GM19397 (cell line): ENCODE measurements around the gene ZBTB5.
"Not testable (repeated sequence)": the region's sequence is repeated elsewhere in the genome, so short reads cannot be mapped to it uniquely, and the experiment has no call there.

Source experiments
- ATAC-seq: cut with Tn5 transposase; IDR thresholded peaks from one replicate; pipeline ENCODE4 v1.9.1; 2021; ENCODE audit warnings: mild to moderate bottlenecking, moderate library complexity; ENCODE audit not compliant: unreplicated experiment

The ZBTB5 gene

GRCh38 chr9:37426431-37426830, 38.8 kb downstream of the ZBTB5 start:
- ATAC-seq, result not testable (repeated sequence)

DNA sequence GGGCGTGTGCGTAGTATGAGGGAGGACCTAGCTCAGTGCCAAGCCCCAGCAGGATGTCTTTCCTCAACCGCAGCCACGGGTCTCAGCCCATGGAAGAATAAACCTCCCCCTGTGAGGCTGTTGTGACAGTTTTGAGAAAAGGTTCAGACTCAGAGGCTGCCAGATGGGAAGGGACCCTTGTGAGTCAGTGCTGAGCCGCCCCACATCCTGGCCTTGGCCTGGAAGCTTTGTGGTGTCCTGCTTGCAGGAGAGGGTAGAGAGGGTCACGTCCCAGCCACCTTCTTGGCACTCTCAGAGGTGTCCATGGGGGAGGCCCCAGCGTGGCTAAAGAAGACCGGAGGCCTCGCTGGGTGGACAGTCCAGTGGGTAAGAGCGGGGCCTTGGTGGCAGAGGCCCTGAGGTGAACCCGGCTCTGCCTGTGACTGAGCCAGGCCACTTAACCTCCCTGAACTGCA, 39.9 kb downstream of the ZBTB5 start:
- ATAC-seq, result no peak

- no peak for ATAC-seq
Measured at GRCh38 chr9:37424686-37425297, 40.5 kb downstream of the ZBTB5 start.

DNA sequence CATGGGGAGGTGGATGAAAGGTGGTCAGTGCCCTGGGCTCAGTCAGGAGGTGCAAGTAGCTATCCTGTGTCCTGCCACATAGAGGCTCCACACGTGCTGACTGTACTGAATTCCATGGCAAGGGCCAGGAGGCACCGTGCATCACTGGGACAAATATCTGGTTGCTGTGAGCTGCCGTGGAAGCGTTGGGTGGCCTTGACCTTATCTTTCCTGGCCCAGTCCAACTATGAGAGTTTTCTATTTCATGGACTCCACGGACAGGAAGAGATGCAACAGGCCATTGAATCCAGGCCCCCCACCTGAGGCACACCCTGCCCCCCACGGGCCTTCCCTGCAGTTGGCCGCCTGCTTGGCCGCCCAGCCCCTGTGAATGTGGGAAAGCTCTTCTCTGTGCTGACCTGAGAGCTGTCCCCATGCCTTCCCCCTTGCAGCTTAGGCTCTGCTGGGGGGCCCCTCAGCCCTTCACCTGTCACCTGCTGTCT, 41.0 kb downstream of the ZBTB5 start:
- no peak for ATAC-seq

- no peak for ATAC-seq
Measured at GRCh38 chr9:37423508-37423907, 41.7 kb downstream of the ZBTB5 start.

DNA sequence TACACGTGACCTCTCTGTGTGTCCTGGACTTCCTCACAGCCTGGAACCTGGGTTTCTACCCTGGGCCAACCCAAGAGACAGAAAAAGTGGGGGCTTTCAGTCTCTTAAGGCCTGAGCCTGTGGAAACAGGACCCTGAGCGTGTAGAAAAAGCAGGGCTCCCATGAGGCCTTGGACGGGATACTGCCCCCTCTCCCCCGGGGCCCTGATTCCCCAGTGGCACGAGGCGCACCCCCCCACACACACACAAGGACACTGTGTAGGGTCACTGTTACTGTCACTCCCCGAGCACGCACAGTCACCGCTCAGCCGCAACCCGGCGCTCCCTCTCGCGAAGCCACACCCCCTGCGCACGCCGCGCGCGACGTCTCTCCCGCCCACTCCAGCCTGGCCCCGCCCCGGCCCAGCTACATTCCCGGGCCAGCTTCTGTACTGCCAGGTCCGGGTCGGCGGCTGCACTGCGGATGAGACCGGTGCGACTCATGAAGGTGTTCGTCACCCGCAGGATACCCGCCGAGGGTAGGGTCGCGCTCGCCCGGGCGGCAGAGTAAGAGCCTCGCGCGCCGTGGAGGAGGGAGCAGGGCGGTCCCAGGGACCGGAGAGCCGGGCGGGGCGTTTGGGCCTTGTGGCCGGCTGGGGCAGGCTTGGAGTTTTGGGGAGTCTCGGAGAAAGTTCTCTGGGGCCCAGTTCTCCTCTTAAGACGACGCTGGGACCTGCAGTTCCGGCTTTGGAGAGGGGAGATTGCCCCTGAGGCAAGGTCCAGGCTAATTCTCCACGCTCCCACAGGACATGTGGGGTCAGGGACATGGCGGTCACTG, 42.8 kb downstream of the ZBTB5 start, which contains the start of gene GRHPR:
Gene GRHPR (plus strand): TSS at position 408 of the 816 bp plus-strand sequence. CDS start 55 bp downstream, at position 463.
- peak; percentile 93 for ATAC-seq

DNA sequence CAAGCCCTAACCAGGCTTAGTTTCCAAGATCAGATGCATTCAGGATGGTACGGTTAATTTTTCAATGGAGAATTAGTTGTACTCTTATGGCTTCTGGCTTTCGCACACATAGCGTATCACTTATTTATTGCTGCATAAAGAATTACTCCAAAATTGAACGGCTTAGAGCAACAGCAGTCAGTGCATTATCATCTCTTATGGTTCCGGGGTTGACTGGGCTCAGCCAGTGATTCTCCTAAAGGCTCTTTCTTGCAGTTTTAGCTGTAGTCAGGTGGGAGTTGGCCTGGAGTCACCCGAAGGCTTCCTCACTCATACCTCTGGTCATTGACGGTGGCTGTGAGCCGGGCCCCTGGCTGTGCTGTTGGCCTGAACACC, 43.3 kb downstream of the ZBTB5 start:
- ATAC-seq, result no peak

GRCh38 chr9:37420271-37421215, 44.7 kb downstream of the ZBTB5 start:
- ATAC-seq, result no peak

- ATAC-seq, result no peak
Measured at GRCh38 chr9:37419204-37419603, 46.0 kb downstream of the ZBTB5 start.

DNA sequence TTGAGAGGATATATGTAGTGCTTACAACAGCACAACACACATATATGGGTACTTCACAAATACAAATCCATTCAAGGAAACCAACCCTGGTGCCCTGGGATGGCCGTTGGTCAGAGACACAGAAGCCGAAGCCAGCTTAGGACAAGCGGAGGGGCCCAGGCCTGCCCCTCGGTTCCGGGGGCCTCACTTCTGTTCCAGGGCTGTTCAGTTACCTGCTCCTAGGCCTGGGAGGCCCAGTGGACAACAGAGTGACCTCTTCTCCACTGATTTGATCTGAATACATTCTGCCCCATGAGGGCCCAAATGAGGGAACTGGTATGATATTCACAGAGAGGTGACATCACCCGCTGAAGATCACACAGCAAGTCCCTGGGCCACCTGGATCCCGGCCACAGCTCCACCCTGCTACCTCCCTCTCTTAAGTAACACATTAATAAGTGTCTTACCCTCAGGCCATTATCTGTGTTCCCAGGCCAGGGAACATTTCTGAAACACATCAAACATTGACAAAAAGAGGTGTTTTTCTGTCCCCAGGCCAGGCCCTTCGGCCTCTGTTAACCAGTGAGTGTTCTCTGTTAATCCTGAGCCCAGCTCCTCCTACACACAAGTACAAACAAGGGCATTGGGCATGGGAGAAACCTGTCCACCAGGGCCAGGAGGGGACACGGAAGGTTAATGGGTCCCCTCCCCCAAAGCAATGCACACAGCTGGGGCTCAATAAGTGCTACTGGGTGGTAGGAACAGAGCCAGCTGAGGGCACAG, 47.2 kb downstream of the ZBTB5 start:
- no peak for ATAC-seq

DNA sequence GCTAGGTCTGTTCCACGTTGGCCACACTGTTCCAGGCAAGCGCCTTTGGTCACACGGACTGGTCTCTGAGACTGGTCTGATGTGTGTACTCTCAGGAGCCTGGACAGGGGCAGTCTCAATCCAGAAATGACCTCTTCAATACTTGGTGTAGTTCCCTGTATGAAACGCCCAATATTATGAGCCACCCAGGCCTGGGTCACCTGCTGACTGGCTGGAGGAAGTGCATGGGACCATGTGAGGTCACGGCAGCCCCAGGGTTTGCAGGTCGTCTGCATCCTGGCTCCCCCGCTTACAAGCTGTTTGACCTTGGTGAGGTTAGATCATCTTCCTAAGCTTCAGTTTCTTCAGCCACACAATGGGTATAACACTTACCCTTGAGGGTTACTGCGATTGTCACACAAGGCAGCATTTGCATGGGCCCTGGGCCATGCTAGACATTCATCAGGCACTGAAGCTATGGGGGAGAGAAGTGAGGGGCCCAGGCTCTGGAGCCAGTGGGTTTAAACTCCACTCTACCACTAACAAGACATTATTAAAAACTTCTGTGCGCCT, 47.9 kb downstream of the ZBTB5 start:
- ATAC-seq, result no peak

DNA sequence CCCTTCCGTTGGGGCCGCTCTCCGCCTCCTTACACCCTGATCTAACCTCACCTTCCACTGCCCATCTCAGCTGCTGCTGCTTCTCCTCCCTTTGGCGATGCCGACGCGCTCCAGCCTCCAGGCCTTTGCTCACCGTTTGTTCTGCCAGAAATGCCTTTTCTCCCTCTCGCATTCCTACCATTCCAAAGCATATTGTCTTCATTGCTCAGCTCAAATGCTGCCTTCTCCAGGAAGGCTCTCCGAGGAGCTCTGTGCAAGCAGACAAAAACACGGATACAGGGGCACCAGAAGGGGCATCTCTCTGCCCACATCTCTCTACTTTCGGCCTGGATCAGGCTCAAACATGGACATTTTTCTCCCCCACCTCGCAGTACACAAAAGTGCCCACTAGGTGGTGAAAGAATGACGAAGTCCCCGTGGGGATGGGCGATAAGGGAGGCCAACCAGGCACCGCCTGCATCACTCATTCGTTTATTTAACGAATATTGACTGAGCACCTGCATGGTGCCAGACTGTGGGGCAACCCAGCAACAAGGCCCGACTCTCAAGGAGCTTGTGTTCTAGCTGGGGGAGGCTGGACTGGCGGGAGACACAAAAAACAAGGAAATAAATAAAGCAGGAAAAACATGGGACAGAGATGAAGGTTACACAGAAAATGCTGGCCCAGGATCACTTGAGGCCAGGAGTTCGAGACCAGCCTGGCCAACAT, 50.1 kb downstream of the ZBTB5 start:
- no peak for ATAC-seq

DNA sequence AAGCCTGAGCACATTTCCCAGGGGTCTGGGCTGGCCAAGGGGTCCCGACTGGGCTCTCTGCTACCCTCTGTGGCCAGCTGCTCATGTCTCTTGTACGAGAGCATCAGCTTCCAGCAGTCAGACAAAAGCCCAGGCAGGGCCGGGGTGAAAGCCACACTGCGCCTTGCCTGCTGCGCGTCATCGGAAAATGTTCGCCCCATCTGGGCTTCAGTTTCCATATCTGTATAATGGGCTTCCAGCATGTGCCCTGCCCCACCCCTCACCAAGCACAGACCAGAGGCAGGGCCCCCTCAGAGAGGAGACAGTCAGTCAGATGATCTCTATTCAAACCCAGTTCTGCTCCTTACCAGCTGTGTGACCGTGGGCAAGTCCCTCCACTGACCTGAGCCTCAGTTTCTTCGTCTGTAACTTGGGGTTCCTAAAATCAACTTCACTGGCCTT, 50.7 kb downstream of the ZBTB5 start:
- no peak for ATAC-seq

DNA sequence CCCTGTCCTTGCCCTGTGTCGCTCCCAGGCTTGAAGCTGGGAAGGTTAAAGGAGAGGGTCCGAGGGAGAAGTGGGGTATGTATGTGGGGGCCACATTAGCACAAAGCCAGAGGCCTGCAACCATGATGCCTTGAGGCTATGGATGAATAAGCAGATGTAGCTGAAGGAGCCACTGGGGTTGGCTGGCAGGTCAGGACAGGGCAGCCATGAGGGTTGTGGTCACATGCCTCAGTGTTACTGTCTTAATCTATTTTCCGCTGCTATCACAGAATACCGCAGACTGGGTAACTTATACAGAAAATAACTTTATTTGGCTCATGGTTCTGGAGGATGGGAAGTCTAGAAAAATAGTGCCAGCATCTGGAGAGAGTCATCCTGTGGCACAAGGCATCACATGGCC, 51.9 kb downstream of the ZBTB5 start:
- ATAC-seq, result no peak

DNA sequence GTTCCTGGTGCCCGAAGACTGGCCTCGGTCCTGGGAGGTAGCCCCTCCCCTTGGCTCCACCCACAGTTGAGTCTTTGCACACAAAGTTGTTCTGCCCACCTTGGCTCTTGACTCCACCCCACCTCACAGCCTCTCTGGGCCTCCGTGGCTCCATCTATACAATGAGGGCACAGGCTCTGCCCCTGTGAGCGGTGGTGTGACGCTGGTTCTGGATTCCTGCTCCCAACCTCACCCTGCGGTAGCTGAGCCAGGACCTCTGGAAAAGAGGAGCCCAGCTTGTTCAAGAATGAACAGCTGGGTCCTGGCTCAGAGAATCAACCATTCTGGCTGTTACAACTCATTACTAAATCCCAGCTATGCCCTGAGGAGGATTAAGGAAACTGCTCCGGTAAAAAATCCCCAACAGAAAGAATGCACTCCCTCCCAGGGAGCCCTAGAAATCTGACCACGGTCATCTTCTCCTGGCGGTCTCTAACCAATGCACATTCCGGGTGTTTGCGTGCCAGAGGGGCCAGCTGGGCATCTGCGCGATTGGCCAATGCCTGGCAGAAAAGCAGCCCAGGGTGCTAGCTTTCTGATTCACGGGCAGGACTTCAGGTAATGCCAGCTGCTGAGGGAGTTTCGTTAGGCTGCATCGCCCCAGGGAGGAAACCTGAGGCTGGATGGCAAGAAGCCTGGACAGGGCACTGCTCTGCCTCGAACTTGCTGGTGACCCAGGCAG, 52.7 kb downstream of the ZBTB5 start:
- ATAC-seq, result no peak

- ATAC-seq, result peak; percentile 14
Measured at GRCh38 chr9:37410969-37411785, 54.1 kb downstream of the ZBTB5 start.

- no peak for ATAC-seq
Measured at GRCh38 chr9:37410354-37410861, 54.8 kb downstream of the ZBTB5 start.
